ENCODE results near the gene ALDOB. TPM values are rescaled to one million over a fixed set of nuclear protein-coding genes. Genes with fewer than 3 reads are reported as not detected.

The ALDOB gene
- total RNA-seq, 1 donor from 2014 or later, result not detected

GRCh38 chr9:101403516-101404285 lies 31.9 kb downstream of the ALDOB start:
- TF ChIP-seq, protein P1, sequence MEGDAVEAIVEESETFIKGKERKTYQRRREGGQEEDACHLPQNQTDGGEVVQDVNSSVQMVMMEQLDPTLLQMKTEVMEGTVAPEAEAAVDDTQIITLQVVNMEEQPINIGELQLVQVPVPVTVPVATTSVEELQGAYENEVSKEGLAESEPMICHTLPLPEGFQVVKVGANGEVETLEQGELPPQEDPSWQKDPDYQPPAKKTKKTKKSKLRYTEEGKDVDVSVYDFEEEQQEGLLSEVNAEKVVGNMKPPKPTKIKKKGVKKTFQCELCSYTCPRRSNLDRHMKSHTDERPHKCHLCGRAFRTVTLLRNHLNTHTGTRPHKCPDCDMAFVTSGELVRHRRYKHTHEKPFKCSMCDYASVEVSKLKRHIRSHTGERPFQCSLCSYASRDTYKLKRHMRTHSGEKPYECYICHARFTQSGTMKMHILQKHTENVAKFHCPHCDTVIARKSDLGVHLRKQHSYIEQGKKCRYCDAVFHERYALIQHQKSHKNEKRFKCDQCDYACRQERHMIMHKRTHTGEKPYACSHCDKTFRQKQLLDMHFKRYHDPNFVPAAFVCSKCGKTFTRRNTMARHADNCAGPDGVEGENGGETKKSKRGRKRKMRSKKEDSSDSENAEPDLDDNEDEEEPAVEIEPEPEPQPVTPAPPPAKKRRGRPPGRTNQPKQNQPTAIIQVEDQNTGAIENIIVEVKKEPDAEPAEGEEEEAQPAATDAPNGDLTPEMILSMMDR (IDR thresholded peaks at IDR 0.05; ENCODE audit: partially characterized antibody, unreplicated experiment), result no peak
- Mint-ChIP-seq H3K4me3 (ENCODE audit: unreplicated experiment) (no peak overlapping the region), H3K27ac (ENCODE audit: unreplicated experiment) (no peak overlapping the region), H3K9me3 (ENCODE audit: unreplicated experiment) (peaks cover 25% of the 10 kb centered on the region), H3K27me3 (ENCODE audit: unreplicated experiment) (peaks cover 1% of the 10 kb centered on the region), H3K4me1 (ENCODE audit: low read depth, unreplicated experiment) (peaks cover 11% of the 10 kb centered on the region), H3K36me3 (ENCODE audit: unreplicated experiment) (peaks cover 73% of the 10 kb centered on the region)
- no peak for DNase-seq

DNA sequence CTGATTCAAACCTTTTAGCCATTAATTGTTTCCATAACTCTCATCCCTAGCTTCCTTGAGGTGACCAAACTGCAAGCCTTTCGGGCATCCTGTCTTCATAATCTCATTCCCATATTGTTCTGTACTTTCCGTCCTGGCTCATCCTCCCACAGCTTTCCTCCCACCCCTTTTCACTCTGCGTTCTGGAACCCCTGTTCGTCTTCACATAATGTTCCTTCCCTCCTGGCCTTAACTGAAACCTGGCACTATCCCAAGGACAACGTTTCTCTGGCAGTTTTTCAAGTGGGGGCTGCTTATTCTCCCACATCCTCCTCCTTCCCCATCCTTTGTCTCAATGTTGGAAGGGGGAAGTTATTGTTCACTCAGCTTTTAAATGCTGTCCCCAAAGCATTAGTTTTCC lies 35.5 kb downstream of the ALDOB start:
- TF ChIP-seq, protein P1 (IDR thresholded peaks at IDR 0.05; ENCODE audit: partially characterized antibody, unreplicated experiment), result no peak
- Mint-ChIP-seq H3K36me3 (ENCODE audit: unreplicated experiment) (peaks cover 46% of the 10 kb centered on the region), H3K27me3 (ENCODE audit: unreplicated experiment) (peaks cover 6% of the 10 kb centered on the region), H3K9me3 (ENCODE audit: unreplicated experiment) (peaks cover 18% of the 10 kb centered on the region), H3K4me3 (ENCODE audit: unreplicated experiment) (peak overlapping the region; percentile 99), H3K4me1 (ENCODE audit: low read depth, unreplicated experiment) (peaks cover 11% of the 10 kb centered on the region), H3K27ac (ENCODE audit: unreplicated experiment) (peak overlapping the region; percentile 71)
- DNase-seq, result no peak

- Mint-ChIP-seq H3K27ac (ENCODE audit: unreplicated experiment) (no peak overlapping the region), H3K4me3 (ENCODE audit: unreplicated experiment) (peak overlapping the region; percentile 99), H3K4me1 (ENCODE audit: low read depth, unreplicated experiment) (peaks cover 11% of the 10 kb centered on the region), H3K36me3 (ENCODE audit: unreplicated experiment) (peaks cover 46% of the 10 kb centered on the region), H3K27me3 (ENCODE audit: unreplicated experiment) (peaks cover 6% of the 10 kb centered on the region), H3K9me3 (ENCODE audit: unreplicated experiment) (peaks cover 14% of the 10 kb centered on the region)
- TF ChIP-seq, protein P1 (IDR thresholded peaks at IDR 0.05; ENCODE audit: partially characterized antibody, unreplicated experiment), result no peak
- DNase-seq, result no peak
Measured at GRCh38 chr9:101399643-101399970, 36.0 kb downstream of the ALDOB start.

DNA sequence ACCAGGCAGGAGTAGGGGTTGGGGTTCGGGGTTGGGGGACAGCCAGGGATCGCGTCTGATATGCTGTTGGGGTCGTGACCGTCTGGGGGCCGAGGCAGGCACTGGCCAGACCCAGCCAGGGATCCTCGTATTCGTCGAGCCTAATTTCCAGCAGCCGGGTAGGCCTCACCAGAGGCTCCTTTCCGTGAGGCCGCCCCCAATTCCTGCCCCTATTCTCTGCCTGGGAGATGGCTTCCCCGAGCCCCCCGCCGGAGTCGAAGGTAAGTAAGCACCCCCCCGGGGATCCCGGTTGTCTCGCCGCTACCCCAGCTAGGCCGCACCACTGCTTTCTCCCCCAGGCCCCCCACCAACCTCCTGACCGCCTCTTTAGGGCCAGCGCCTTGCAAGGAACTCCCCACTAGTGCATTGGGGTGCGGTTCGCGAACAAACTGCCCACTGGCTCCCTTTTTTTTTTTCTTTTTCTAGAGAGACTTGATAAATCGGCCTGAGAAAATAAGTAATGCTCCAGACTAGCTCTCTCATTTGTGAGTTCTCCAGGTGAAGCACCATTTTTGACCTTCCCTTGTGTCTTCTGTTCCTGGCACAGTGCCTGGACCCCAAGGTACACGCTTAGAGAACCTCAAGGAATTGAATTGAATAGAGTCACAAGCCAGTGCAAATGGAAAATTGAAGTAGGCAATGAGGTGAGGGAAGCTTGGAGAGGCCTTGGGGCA lies 36.5 kb downstream of the ALDOB start:
- DNase-seq, result no peak
- Mint-ChIP-seq H3K27ac (ENCODE audit: unreplicated experiment) (peak overlapping the region; percentile 100), H3K27me3 (ENCODE audit: unreplicated experiment) (peaks cover 6% of the 10 kb centered on the region), H3K4me3 (ENCODE audit: unreplicated experiment) (peak overlapping the region; percentile 99), H3K36me3 (ENCODE audit: unreplicated experiment) (peaks cover 48% of the 10 kb centered on the region), H3K9me3 (ENCODE audit: unreplicated experiment) (peaks cover 13% of the 10 kb centered on the region), H3K4me1 (ENCODE audit: low read depth, unreplicated experiment) (peaks cover 11% of the 10 kb centered on the region)
- TF ChIP-seq, protein P1 (IDR thresholded peaks at IDR 0.05; ENCODE audit: partially characterized antibody, unreplicated experiment), result no peak
